HepG2 (cell line): ENCODE data around the gene AJUBA. TPM values are rescaled to one million over a fixed set of nuclear protein-coding genes. Genes with fewer than 3 reads are reported as not detected.
A peak's percentile ranks its signal among the peaks of the same experiment; 100 is the strongest.

Experiments used
- AKNA ChIP-seq: sonication (generic); formaldehyde crosslinking; IDR thresholded peaks from 2 replicates; pipeline ENCODE4 v1.4.0; 2020; ENCODE audit warnings: missing genetic modification reagents, borderline replicate concordance
- BATF2 ChIP-seq: sonication (generic); formaldehyde crosslinking; IDR thresholded peaks from 2 replicates; pipeline ENCODE4 v1.8.0; 2022; ENCODE audit warnings: mild to moderate bottlenecking, missing genetic modification reagents, moderate library complexity
- GABPA ChIP-seq, 2 experiments: IDR thresholded peaks; 2 replicates each; pipeline ENCODE4 v1.6.1; 2011 to 2016; ENCODE audit warnings: low read depth in 2 of 2, low read length in 1 of 2, missing biosample characterization in 1 of 2, missing genetic modification characterization in 1 of 2
- MTA3 ChIP-seq: sonication (generic); formaldehyde crosslinking; IDR thresholded peaks from 2 replicates; pipeline ENCODE4 v1.4.0; 2020; ENCODE audit warnings: missing genetic modification reagents
- NR0B2 ChIP-seq: sonication (generic); formaldehyde crosslinking; IDR thresholded peaks from 2 replicates; pipeline ENCODE4 v1.4.0; 2020; ENCODE audit warnings: mild to moderate bottlenecking, missing genetic modification reagents
- PAX8 ChIP-seq: sonication (generic); formaldehyde crosslinking; IDR thresholded peaks from 2 replicates; pipeline ENCODE4 v1.8.0; 2022; ENCODE audit warnings: mild to moderate bottlenecking, missing genetic modification reagents, borderline replicate concordance
- SALL1 ChIP-seq: sonication (generic); formaldehyde crosslinking; IDR thresholded peaks from 2 replicates; pipeline ENCODE4 v1.8.0; 2022; ENCODE audit warnings: mild to moderate bottlenecking, missing genetic modification reagents
- ZFAT ChIP-seq: sonication (generic); formaldehyde crosslinking; conservative IDR thresholded peaks from 2 replicates; pipeline ENCODE4 v1.8.1; 2023; ENCODE audit warnings: missing genetic modification reagents, inconsistent platforms
- ZNF253 ChIP-seq: sonication (generic); formaldehyde crosslinking; IDR thresholded peaks from 2 replicates; pipeline ENCODE4 v1.8.0; 2022; ENCODE audit warnings: mild to moderate bottlenecking, missing genetic modification reagents, borderline replicate concordance
- ZNF331 ChIP-seq: sonication (generic); formaldehyde crosslinking; IDR thresholded peaks from 2 replicates; pipeline ENCODE4 v1.4.0; 2020; ENCODE audit warnings: missing genetic modification reagents
- ZNF335 ChIP-seq: sonication (generic); formaldehyde crosslinking; IDR thresholded peaks from 2 replicates; pipeline ENCODE4 v1.4.0; 2020; ENCODE audit warnings: missing genetic modification reagents
- ZNF772 ChIP-seq: sonication (generic); formaldehyde crosslinking; IDR thresholded peaks from 2 replicates; pipeline ENCODE4 v1.5.0; 2020; ENCODE audit warnings: mild to moderate bottlenecking, missing genetic modification reagents
- polyA plus RNA-seq, 8 experiments: library from polyadenylated mRNA; depleted of rRNA in 3 of 8; stranded (reverse) in 7 of 8; unstranded in 1 of 8; fragments of >200 nt; fragmentation: Illumina TruSeq in 4 of 8; extraction: Trizol in 4 of 8; gene quantifications; 2 replicates each; pipeline versions ENCODE4 v1.2.1 to v1.2.3, GENCODE V29; 2011 to 2016; ENCODE audit warnings: low read depth in 4 of 8, missing spikeins in 1 of 8, mixed read lengths in 1 of 8; ENCODE audit not compliant: insufficient read depth in 1 of 8
- total RNA-seq, 5 experiments: library from RNA; depleted of rRNA; stranded (reverse); fragments of >200 nt; fragmentation: Illumina TruSeq; extraction: Trizol; gene quantifications; 2 replicates each; pipeline ENCODE4 v1.2.3, GENCODE V29; 2016; ENCODE audit warnings: low read depth in 1 of 5
- TF ChIP-seq, protein P1 (sequence below): sonication (generic); formaldehyde crosslinking; IDR thresholded peaks from 2 replicates; pipeline ENCODE4 v1.5.0; 2020; ENCODE audit warnings: mild to moderate bottlenecking, missing genetic modification reagents
- TF ChIP-seq, protein P2 (sequence below): sonication (generic); formaldehyde crosslinking; IDR thresholded peaks from 2 replicates; pipeline ENCODE4 v1.5.0; 2020; ENCODE audit warnings: missing genetic modification reagents
- TF ChIP-seq, protein P3 (sequence below): IDR thresholded peaks from 2 replicates; pipeline ENCODE4 v1.6.1; 2016; ENCODE audit warnings: missing biosample characterization, missing genetic modification reagents, low read depth

Gene AJUBA
- total and polyA plus RNA-seq, 2 of the 13 experiments (the other 11 are each of a cell fraction or from before 2014, with no cell fraction given) = 157 to 241 TPM

DNA sequence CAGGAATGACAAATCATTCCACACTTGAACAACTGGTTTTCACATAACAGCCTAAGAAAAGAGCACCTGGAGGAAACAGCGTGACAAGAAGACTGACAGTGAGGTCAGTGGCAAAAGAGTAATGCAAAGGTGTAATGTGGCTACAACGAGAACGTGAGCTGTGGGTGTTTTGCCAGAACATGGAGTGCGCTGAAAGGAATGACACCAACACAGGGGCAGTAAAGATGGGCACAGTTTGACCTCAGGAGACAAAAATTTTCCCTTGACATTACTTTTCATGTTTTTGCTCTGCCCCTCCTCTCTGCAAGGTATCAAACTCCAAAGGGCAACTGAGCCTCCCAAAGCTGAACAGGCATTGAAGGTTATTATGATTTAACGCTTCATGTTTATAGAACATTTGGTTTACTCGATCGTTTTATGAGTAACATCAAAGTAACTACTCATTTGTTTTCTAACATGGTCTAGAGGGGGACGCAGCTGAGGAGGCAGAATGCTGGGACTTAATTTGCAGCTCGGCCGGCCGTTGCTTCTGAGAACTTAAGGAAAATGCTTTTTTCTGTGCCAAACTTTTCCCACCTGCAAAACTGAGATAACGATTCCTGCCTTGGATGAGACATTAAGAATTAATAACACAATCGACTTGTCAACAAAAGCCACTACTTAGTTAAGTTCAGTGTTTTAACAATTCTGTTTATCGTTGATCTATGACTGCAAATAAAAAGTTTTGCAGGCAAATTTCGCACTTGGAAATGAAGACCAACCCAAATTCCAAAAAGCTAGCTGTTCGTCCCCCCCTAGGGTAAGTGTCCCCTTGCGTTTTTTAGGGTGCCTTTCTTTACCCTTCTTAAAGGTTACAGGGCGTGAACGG is 26.4 kb downstream of the AJUBA start (continued):
- TF ChIP-seq, protein P1, sequence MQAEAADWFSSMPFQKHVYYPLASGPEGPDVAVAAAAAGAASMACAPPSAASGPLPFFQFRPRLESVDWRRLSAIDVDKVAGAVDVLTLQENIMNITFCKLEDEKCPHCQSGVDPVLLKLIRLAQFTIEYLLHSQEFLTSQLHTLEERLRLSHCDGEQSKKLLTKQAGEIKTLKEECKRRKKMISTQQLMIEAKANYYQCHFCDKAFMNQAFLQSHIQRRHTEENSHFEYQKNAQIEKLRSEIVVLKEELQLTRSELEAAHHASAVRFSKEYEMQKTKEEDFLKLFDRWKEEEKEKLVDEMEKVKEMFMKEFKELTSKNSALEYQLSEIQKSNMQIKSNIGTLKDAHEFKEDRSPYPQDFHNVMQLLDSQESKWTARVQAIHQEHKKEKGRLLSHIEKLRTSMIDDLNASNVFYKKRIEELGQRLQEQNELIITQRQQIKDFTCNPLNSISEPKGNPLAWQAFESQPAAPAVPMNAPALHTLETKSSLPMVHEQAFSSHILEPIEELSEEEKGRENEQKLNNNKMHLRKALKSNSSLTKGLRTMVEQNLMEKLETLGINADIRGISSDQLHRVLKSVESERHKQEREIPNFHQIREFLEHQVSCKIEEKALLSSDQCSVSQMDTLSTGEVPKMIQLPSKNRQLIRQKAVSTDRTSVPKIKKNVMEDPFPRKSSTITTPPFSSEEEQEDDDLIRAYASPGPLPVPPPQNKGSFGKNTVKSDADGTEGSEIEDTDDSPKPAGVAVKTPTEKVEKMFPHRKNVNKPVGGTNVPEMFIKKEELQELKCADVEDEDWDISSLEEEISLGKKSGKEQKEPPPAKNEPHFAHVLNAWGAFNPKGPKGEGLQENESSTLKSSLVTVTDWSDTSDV (CRISPR knock-in tag) = no peak
- no peak for TF ChIP-seq MTA3 (CRISPR knock-in tag)
- no peak for TF ChIP-seq ZNF331
- TF ChIP-seq, protein P2, sequence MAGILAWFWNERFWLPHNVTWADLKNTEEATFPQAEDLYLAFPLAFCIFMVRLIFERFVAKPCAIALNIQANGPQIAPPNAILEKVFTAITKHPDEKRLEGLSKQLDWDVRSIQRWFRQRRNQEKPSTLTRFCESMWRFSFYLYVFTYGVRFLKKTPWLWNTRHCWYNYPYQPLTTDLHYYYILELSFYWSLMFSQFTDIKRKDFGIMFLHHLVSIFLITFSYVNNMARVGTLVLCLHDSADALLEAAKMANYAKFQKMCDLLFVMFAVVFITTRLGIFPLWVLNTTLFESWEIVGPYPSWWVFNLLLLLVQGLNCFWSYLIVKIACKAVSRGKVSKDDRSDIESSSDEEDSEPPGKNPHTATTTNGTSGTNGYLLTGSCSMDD = no peak
- TF ChIP-seq AKNA (CRISPR knock-in tag) = no peak
- TF ChIP-seq PAX8 = no peak
- no peak for TF ChIP-seq ZNF253
- TF ChIP-seq ZNF335 (CRISPR knock-in tag) = no peak
- TF ChIP-seq NR0B2 (CRISPR knock-in tag) = no peak
- no peak for TF ChIP-seq ZNF772 (CRISPR knock-in tag)
- TF ChIP-seq ZFAT (CRISPR knock-in tag) = no peak
- TF ChIP-seq BATF2 (CRISPR knock-in tag) = no peak
- TF ChIP-seq SALL1 = peak; percentile 56
- no peak for TF ChIP-seq GABPA (IDR thresholded peaks at IDR 0.05; ENCODE audit: low read depth, low read length)
- TF ChIP-seq GABPA (CRISPR knock-in tag; IDR thresholded peaks at IDR 0.05; ENCODE audit: low read depth) = no peak
- TF ChIP-seq, protein P3, sequence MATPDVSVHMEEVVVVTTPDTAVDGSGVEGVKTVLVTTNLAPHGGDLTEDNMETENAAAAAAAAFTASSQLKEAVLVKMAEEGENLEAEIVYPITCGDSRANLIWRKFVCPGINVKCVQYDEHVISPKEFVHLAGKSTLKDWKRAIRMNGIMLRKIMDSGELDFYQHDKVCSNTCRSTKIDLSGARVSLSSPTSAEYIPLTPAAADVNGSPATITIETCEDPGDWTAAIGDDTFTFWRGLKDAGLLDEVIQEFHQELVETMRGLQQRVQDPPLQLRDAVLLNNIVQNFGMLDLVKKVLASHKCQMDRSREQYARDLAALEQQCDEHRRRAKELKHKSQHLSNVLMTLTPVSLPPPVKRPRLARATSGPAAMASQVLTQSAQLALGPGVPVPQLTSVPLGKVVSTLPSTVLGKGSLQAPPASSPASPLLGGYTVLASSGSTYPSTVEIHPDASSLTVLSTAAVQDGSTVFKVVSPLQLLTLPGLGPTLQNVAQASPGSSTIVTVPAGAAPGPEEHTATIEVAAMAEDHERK (CRISPR knock-in tag) = no peak
